Caki2 (cell line): Measurements from ENCODE around the gene KCNIP3. TPM values are rescaled to one million over a fixed set of nuclear protein-coding genes. Genes with fewer than 3 reads are reported as not detected.
"Not testable (repeated sequence)": the region's sequence is repeated elsewhere in the genome, so short reads cannot be mapped to it uniquely, and the experiment has no call there.

Experiments used
- DNase-seq: peaks from one replicate; pipeline ENCODE4 v3.0.0-alpha.2; 2015; ENCODE audit warnings: low read depth
- in situ Hi-C: cut with HindIII; loops from 2 replicates; pipeline ENCODE4 v1.10.0; 2016; ENCODE audit warnings: low sequenced_read_pairs, low pct_unique_long_range_greater_than_20kb, mixed read lengths
- total RNA-seq: library from RNA; depleted of rRNA; stranded (reverse); fragments of >200 nt; shearing (Covaris generic); gene quantifications from 2 replicates; pipeline ENCODE4 v1.2.3, GENCODE V29; 2014; ENCODE audit warnings: low replicate concordance

KCNIP3 gene
- total RNA-seq, 1 experiment from 2014 or later: 1.2 TPM

GRCh38 chr2:95349568-95350322, 52.6 kb downstream of the KCNIP3 start:
- DNase-seq: no peak
- in situ Hi-C loops: no loop called here

- DNase-seq: no peak
- in situ Hi-C loops: no loop called here
These were observed 53.2 kb downstream of the KCNIP3 start for GRCh38 chr2:95350368-95350767.

- no peak for DNase-seq
- in situ Hi-C loops: no loop called here
These were observed 53.8 kb downstream of the KCNIP3 start for GRCh38 chr2:95350774-95351597.

GRCh38 chr2:95351598-95351915, 54.4 kb downstream of the KCNIP3 start:
- in situ Hi-C loops: no loop called here

GRCh38 chr2:95352310-95353054, 55.3 kb downstream of the KCNIP3 start:
- in situ Hi-C loops: no loop called here
- no peak for DNase-seq

More at GRCh38 chr2:95351598-95351915, 54.4 kb downstream of the KCNIP3 start:
- DNase-seq: no peak

- in situ Hi-C loops: no loop called here
- no peak for DNase-seq
These were observed 56.0 kb downstream of the KCNIP3 start for GRCh38 chr2:95353055-95353575.

- in situ Hi-C loops: no loop called here
- DNase-seq: no peak
These were observed 56.7 kb downstream of the KCNIP3 start for GRCh38 chr2:95353613-95354468.

- in situ Hi-C loops: no loop called here
These were observed 57.3 kb downstream of the KCNIP3 start for GRCh38 chr2:95354469-95354901.

GRCh38 chr2:95354925-95355324, 57.8 kb downstream of the KCNIP3 start:
- in situ Hi-C loops: no loop called here
- DNase-seq: no peak

More at GRCh38 chr2:95354469-95354901, 57.3 kb downstream of the KCNIP3 start:
- no peak for DNase-seq

- in situ Hi-C loops: not testable (repeated sequence)
These were observed 58.3 kb downstream of the KCNIP3 start for GRCh38 chr2:95355486-95355885.

GRCh38 chr2:95356821-95357700, 59.9 kb downstream of the KCNIP3 start:
- in situ Hi-C loops: no loop called here
- no peak for DNase-seq

More at GRCh38 chr2:95355486-95355885, 58.3 kb downstream of the KCNIP3 start:
- DNase-seq: not testable (repeated sequence)

GRCh38 chr2:95357717-95358280, 60.7 kb downstream of the KCNIP3 start:
- in situ Hi-C loops: no loop called here
- DNase-seq: no peak

- in situ Hi-C loops: no loop called here
These were observed 61.9 kb downstream of the KCNIP3 start for GRCh38 chr2:95359031-95359430.

GRCh38 chr2:95359501-95359930, 62.4 kb downstream of the KCNIP3 start:
- DNase-seq: no peak

More at GRCh38 chr2:95359031-95359430, 61.9 kb downstream of the KCNIP3 start:
- no peak for DNase-seq

GRCh38 chr2:95361216-95361980, 64.3 kb downstream of the KCNIP3 start:
- in situ Hi-C loops: no loop called here
- no peak for DNase-seq

More at GRCh38 chr2:95359501-95359930, 62.4 kb downstream of the KCNIP3 start:
- in situ Hi-C loops: no loop called here

- in situ Hi-C loops: no loop called here
- DNase-seq: no peak
These were observed 65.3 kb downstream of the KCNIP3 start for GRCh38 chr2:95362486-95362885.
